ENCODE measurements around the gene GRB2. TPM values are rescaled to one million over a fixed set of nuclear protein-coding genes. Genes with fewer than 3 reads are reported as not detected.

GRB2 gene
- total and polyA plus RNA-seq, 10 of the 15 experiments (the other 5 are each of a cell fraction or from before 2014, with no cell fraction given), result 113 to 268 (median 158) TPM

DNA sequence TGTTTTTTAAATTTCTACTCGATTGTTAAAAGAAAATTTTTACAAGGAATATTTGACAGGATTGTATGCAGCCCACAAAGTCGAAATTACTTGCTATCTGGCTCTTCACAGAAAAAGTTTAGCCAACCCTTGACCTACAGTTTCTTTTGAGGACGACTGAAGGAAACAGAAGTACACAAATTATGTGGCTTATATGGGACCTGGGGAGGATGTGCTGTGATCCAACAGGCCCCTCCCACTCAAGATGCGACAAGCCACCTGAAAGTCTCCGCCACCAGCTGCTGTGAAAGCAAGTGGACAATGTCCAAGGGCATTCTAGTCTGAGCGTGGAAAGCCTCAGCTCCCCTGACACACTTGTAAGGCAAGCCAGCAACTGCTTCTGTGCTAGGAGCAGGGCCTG is 73.8 kb downstream of the GRB2 start (continued):
- TF ChIP-seq, protein P1, sequence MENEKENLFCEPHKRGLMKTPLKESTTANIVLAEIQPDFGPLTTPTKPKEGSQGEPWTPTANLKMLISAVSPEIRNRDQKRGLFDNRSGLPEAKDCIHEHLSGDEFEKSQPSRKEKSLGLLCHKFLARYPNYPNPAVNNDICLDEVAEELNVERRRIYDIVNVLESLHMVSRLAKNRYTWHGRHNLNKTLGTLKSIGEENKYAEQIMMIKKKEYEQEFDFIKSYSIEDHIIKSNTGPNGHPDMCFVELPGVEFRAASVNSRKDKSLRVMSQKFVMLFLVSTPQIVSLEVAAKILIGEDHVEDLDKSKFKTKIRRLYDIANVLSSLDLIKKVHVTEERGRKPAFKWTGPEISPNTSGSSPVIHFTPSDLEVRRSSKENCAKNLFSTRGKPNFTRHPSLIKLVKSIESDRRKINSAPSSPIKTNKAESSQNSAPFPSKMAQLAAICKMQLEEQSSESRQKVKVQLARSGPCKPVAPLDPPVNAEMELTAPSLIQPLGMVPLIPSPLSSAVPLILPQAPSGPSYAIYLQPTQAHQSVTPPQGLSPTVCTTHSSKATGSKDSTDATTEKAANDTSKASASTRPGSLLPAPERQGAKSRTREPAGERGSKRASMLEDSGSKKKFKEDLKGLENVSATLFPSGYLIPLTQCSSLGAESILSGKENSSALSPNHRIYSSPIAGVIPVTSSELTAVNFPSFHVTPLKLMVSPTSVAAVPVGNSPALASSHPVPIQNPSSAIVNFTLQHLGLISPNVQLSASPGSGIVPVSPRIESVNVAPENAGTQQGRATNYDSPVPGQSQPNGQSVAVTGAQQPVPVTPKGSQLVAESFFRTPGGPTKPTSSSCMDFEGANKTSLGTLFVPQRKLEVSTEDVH (IDR thresholded peaks at IDR 0.05; ENCODE audit: low read depth, partially characterized antibody), result no peak
- TF ChIP-seq, protein P2, sequence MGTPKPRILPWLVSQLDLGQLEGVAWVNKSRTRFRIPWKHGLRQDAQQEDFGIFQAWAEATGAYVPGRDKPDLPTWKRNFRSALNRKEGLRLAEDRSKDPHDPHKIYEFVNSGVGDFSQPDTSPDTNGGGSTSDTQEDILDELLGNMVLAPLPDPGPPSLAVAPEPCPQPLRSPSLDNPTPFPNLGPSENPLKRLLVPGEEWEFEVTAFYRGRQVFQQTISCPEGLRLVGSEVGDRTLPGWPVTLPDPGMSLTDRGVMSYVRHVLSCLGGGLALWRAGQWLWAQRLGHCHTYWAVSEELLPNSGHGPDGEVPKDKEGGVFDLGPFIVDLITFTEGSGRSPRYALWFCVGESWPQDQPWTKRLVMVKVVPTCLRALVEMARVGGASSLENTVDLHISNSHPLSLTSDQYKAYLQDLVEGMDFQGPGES (IDR thresholded peaks at IDR 0.05), result no peak
- TF ChIP-seq MEF2A (IDR thresholded peaks at IDR 0.05; ENCODE audit: insufficient read depth, low read depth, low read length) (no peak), ATF7 (IDR thresholded peaks at IDR 0.05; ENCODE audit: low read depth) (no peak), ZNF24 (IDR thresholded peaks at IDR 0.05) (no peak), CBX5 (IDR thresholded peaks at IDR 0.05; ENCODE audit: low read depth) (no peak)
- TF ChIP-seq, protein P3, sequence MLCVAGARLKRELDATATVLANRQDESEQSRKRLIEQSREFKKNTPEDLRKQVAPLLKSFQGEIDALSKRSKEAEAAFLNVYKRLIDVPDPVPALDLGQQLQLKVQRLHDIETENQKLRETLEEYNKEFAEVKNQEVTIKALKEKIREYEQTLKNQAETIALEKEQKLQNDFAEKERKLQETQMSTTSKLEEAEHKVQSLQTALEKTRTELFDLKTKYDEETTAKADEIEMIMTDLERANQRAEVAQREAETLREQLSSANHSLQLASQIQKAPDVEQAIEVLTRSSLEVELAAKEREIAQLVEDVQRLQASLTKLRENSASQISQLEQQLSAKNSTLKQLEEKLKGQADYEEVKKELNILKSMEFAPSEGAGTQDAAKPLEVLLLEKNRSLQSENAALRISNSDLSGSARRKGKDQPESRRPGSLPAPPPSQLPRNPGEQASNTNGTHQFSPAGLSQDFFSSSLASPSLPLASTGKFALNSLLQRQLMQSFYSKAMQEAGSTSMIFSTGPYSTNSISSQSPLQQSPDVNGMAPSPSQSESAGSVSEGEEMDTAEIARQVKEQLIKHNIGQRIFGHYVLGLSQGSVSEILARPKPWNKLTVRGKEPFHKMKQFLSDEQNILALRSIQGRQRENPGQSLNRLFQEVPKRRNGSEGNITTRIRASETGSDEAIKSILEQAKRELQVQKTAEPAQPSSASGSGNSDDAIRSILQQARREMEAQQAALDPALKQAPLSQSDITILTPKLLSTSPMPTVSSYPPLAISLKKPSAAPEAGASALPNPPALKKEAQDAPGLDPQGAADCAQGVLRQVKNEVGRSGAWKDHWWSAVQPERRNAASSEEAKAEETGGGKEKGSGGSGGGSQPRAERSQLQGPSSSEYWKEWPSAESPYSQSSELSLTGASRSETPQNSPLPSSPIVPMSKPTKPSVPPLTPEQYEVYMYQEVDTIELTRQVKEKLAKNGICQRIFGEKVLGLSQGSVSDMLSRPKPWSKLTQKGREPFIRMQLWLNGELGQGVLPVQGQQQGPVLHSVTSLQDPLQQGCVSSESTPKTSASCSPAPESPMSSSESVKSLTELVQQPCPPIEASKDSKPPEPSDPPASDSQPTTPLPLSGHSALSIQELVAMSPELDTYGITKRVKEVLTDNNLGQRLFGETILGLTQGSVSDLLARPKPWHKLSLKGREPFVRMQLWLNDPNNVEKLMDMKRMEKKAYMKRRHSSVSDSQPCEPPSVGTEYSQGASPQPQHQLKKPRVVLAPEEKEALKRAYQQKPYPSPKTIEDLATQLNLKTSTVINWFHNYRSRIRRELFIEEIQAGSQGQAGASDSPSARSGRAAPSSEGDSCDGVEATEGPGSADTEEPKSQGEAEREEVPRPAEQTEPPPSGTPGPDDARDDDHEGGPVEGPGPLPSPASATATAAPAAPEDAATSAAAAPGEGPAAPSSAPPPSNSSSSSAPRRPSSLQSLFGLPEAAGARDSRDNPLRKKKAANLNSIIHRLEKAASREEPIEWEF (IDR thresholded peaks at IDR 0.05; ENCODE audit: insufficient replicate concordance, low read depth, low read length), result no peak

Data from GM12878 (cell line).